Mammary epithelial cell (primary cell): ENCODE measurements around the gene CSNK2A2.

ENCODE experiments used
- EZH2 ChIP-seq: IDR thresholded peaks from 2 replicates; pipeline ENCODE4 v1.6.1; 2012; ENCODE audit warnings: low read length, inconsistent platforms, borderline replicate concordance
- TF ChIP-seq, protein P1 (sequence below), 2 donors: IDR thresholded peaks in 1 of 2; conservative IDR thresholded peaks in 1 of 2; 2 replicates each; pipeline ENCODE4 v1.5.1; 2011 to 2012; ENCODE audit warnings: inconsistent platforms in 2 of 2, low read length in 2 of 2, mild to moderate bottlenecking in 2 of 2, control low read depth in 1 of 2, low read depth in 1 of 2; ENCODE audit not compliant: insufficient read depth in 1 of 2; ENCODE audit errors: extremely low read depth in 1 of 2

DNA sequence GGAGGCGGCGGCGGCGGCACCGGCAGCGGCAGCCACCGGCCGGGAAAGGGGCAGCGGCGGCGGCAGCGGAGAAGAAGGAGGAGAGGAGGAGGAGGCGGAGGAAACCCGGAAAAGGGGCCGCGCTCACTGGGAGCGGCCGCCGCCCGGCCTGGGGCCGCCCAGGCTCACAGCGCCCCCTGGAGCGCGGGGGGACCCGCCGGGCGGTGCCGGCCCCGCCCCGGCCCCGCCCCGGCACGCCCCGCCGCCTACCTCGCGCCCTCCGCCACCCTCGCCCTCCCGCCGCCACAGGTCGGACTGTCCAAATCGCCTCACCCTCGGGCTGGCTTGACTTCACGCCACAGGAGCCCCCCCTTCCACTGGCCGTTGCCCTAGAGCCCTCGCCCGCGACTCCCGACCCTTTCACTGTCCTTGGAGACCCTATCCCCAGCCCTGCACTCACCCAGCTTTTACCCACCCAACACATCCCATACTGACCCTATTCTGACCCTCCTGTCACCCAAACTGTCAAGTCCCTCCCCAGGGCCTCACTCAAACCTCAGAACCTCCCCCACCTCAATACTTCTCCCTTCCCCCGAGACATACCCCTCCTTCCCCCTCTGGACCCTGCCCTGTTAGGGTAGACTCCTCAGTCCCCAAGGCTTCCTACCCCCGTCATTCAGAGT is at the start of gene CSNK2A2:
- TF ChIP-seq, protein P1, sequence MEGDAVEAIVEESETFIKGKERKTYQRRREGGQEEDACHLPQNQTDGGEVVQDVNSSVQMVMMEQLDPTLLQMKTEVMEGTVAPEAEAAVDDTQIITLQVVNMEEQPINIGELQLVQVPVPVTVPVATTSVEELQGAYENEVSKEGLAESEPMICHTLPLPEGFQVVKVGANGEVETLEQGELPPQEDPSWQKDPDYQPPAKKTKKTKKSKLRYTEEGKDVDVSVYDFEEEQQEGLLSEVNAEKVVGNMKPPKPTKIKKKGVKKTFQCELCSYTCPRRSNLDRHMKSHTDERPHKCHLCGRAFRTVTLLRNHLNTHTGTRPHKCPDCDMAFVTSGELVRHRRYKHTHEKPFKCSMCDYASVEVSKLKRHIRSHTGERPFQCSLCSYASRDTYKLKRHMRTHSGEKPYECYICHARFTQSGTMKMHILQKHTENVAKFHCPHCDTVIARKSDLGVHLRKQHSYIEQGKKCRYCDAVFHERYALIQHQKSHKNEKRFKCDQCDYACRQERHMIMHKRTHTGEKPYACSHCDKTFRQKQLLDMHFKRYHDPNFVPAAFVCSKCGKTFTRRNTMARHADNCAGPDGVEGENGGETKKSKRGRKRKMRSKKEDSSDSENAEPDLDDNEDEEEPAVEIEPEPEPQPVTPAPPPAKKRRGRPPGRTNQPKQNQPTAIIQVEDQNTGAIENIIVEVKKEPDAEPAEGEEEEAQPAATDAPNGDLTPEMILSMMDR (conservative IDR thresholded peaks at IDR 0.05 in 1 of 2, IDR thresholded peaks at IDR 0.05 in 1 of 2; ENCODE audit: extremely low read depth in 1 of 2, insufficient read depth in 1 of 2, low read depth in 1 of 2, low read length in 2 of 2), result peak; percentile 31 to 50
- no peak for TF ChIP-seq EZH2
